Neuronal stem cell (in vitro differentiated cells): ENCODE measurements around the gene CTTNBP2NL.
"Not testable (repeated sequence)": the region's sequence is repeated elsewhere in the genome, so short reads cannot be mapped to it uniquely, and the experiment has no call there.

ENCODE experiments used
- DNase-seq: peaks from one replicate; pipeline ENCODE4 v3.0.0-alpha.2; 2013; ENCODE audit warnings: low spot score
- H2AFZ ChIP-seq: one replicate; pipeline ENCODE4 v1.6.1; 2013; ENCODE audit warnings: mild to moderate bottlenecking, low read length, inconsistent platforms
- H2AK5ac ChIP-seq: 2 replicates; pipeline ENCODE4 v1.6.1; 2013; ENCODE audit warnings: low read depth, mild to moderate bottlenecking, inconsistent platforms, low read length, moderate library complexity, mixed read lengths
- H2BK120ac ChIP-seq: 2 replicates; pipeline ENCODE4 v1.6.1; 2013; ENCODE audit warnings: low read depth, mild to moderate bottlenecking, inconsistent platforms, low read length, moderate library complexity, mixed read lengths
- H2BK12ac ChIP-seq: one replicate; pipeline ENCODE4 v1.6.1; 2013; ENCODE audit warnings: low read length, inconsistent platforms
- H2BK15ac ChIP-seq: 2 replicates; pipeline ENCODE4 v1.6.1; 2013; ENCODE audit warnings: mild to moderate bottlenecking, low read length, inconsistent platforms, mixed read lengths
- H2BK5ac ChIP-seq: one replicate; pipeline ENCODE4 v1.6.1; 2013; ENCODE audit warnings: inconsistent platforms, mild to moderate bottlenecking, low read length, moderate library complexity
- H3K14ac ChIP-seq: one replicate; pipeline ENCODE4 v1.6.1; 2013; ENCODE audit warnings: low read length, inconsistent platforms
- H3K18ac ChIP-seq: 2 replicates; pipeline ENCODE4 v1.6.1; 2013; ENCODE audit warnings: low read length, inconsistent platforms
- H3K23ac ChIP-seq: 2 replicates; pipeline ENCODE4 v1.6.1; 2013; ENCODE audit warnings: low read depth, mild to moderate bottlenecking, mixed read lengths, low read length, inconsistent platforms; ENCODE audit not compliant: poor library complexity
- H3K27ac ChIP-seq: replicated peaks from 3 replicates; pipeline ENCODE4 v1.5.1; 2013; ENCODE audit warnings: low read length, inconsistent platforms
- H3K27me3 ChIP-seq, 3 experiments: 2 replicates each; pipeline ENCODE4 v1.6.1; 2013; ENCODE audit warnings: low read length in 3 of 3, mild to moderate bottlenecking in 2 of 3, inconsistent platforms in 1 of 3, low read depth in 1 of 3, mixed read lengths in 1 of 3, moderate library complexity in 1 of 3; ENCODE audit not compliant: control insufficient read depth in 3 of 3, insufficient read depth in 3 of 3
- H3K36me3 ChIP-seq, 2 donors: replicated peaks in 1 of 2; 2 replicates each; pipeline ENCODE4 v1.6.1; 2013; ENCODE audit warnings: low read length in 2 of 2; ENCODE audit not compliant: control insufficient read depth in 2 of 2, insufficient read depth in 2 of 2
- H3K4ac ChIP-seq: 2 replicates; pipeline ENCODE4 v1.6.1; 2013; ENCODE audit warnings: inconsistent platforms, mild to moderate bottlenecking, low read length, moderate library complexity
- H3K4me1 ChIP-seq, 2 donors: 1 replicate in 1 of 2; 2 replicates in 1 of 2; pipeline ENCODE4 v1.6.1; 2013; ENCODE audit warnings: low read length in 2 of 2, low read depth in 1 of 2; ENCODE audit not compliant: control insufficient read depth in 2 of 2, insufficient read depth in 1 of 2
- H3K4me2 ChIP-seq: one replicate; pipeline ENCODE4 v1.6.1; 2013; ENCODE audit warnings: mild to moderate bottlenecking, low read length, inconsistent platforms; ENCODE audit not compliant: insufficient read depth, poor library complexity, severe bottlenecking
- H3K4me3 ChIP-seq, 2 donors: 2 replicates each; pipeline ENCODE4 v1.5.1; 2013; ENCODE audit warnings: low read length in 2 of 2, mild to moderate bottlenecking in 2 of 2, inconsistent platforms in 1 of 2, moderate library complexity in 1 of 2
- H3K79me1 ChIP-seq: one replicate; pipeline ENCODE4 v1.6.1; 2013; ENCODE audit warnings: low read depth, mild to moderate bottlenecking, inconsistent platforms, low read length, moderate library complexity
- H3K9ac ChIP-seq: one replicate; pipeline ENCODE4 v1.6.1; 2013; ENCODE audit warnings: mild to moderate bottlenecking, low read depth, low read length, inconsistent platforms; ENCODE audit not compliant: poor library complexity
- H3K9me3 ChIP-seq, 2 donors: replicated peaks in 1 of 2; 2 replicates each; pipeline versions ENCODE3 to v1.6.1; 2013; ENCODE audit warnings: low read length in 2 of 2, mild to moderate bottlenecking in 2 of 2, inconsistent platforms in 1 of 2, low read depth in 1 of 2, mixed read lengths in 1 of 2, moderate library complexity in 1 of 2; ENCODE audit not compliant: control insufficient read depth in 2 of 2, insufficient read depth in 1 of 2
- H4K8ac ChIP-seq: one replicate; pipeline ENCODE4 v1.6.1; 2013; ENCODE audit warnings: low read depth, mild to moderate bottlenecking, inconsistent platforms, low read length, moderate library complexity
- H4K91ac ChIP-seq: one replicate; pipeline ENCODE4 v1.6.1; 2013; ENCODE audit warnings: low read length, low read depth, mild to moderate bottlenecking, inconsistent platforms; ENCODE audit not compliant: poor library complexity
- WGBS, 2 donors: extraction: QIAGEN DNeasy Blood & Tissue Kit; methylation state at CpG; one replicate each; pipeline ENCODE4 v1.1.7; 2013; ENCODE audit warnings: missing lambda C conversion rate in 2 of 2, mixed read lengths in 1 of 2; ENCODE audit not compliant: insufficient read length in 2 of 2, insufficient replicate concordance in 1 of 2; ENCODE audit errors: extremely low coverage in 2 of 2; 5-methylcytosine and 5-hydroxymethylcytosine counted together

Gene CTTNBP2NL

GRCh38 chr1:112466078-112466660 is 70.2 kb downstream of the CTTNBP2NL start:
- Histone ChIP-seq H3K27ac (no peak overlapping the region), H2BK12ac (no peak overlapping the region), H3K4ac (no peak overlapping the region), H3K18ac (no peak overlapping the region), H3K4me3 (peak overlapping the region; percentile 3 to 21), H3K9me3 (no peaks in the 10 kb centered on the region), H3K9ac (no peak overlapping the region), H3K27me3 (no peaks in the 10 kb centered on the region), H2BK15ac (no peak overlapping the region), H2BK120ac (no peak overlapping the region), H4K91ac (no peak overlapping the region), H3K79me1 (no peaks in the 10 kb centered on the region), H2AK5ac (no peak overlapping the region), H3K23ac (no peak overlapping the region), H2AFZ (peak overlapping the region; percentile 90), H3K36me3 (peaks cover 0 to 7% of the 10 kb centered on the region in 2 donors), H3K4me1 (peaks cover 6 to 7% of the 10 kb centered on the region in 2 donors), H2BK5ac (no peak overlapping the region), H3K14ac (no peak overlapping the region), H4K8ac (no peak overlapping the region), H3K4me2 (peak overlapping the region; percentile 30)
- peak; percentile 84 for DNase-seq
- WGBS, 2 donors: no CpG with 5 or more reads among the region's 31 CpGs

GRCh38 chr1:112470324-112470723 is 74.3 kb downstream of the CTTNBP2NL start:
- H3K14ac ChIP-seq, H3K18ac ChIP-seq, H2BK120ac ChIP-seq, H2BK5ac ChIP-seq, H2BK15ac ChIP-seq, H4K8ac ChIP-seq, H3K4me1 ChIP-seq, H3K27me3 ChIP-seq, H3K9me3 ChIP-seq, H3K27ac ChIP-seq, H2AK5ac ChIP-seq, H3K4ac ChIP-seq, H2AFZ ChIP-seq, H4K91ac ChIP-seq, DNase-seq, H3K4me3 ChIP-seq, H3K4me2 ChIP-seq, H3K79me1 ChIP-seq, H2BK12ac ChIP-seq, H3K36me3 ChIP-seq, H3K9ac ChIP-seq: not testable (repeated sequence)
- WGBS, 2 donors: no CpG with 5 or more reads among the region's 7 CpGs
- H3K23ac ChIP-seq: peak overlapping the region; percentile 17

GRCh38 chr1:112470966-112471365 is 75.0 kb downstream of the CTTNBP2NL start:
- Histone ChIP-seq H2BK5ac (no peak overlapping the region), H2BK12ac (no peak overlapping the region), H3K4me3 (no peak overlapping the region), H3K9ac (no peak overlapping the region), H3K9me3 (no peaks in the 10 kb centered on the region), H3K4ac (no peak overlapping the region), H3K14ac (no peak overlapping the region), H3K27me3 (no peaks in the 10 kb centered on the region), H3K23ac (peak overlapping the region; percentile 17), H4K8ac (no peak overlapping the region), H3K4me2 (no peak overlapping the region), H2AFZ (no peak overlapping the region), H2AK5ac (no peak overlapping the region), H3K4me1 (peaks cover under 1 to 4% of the 10 kb centered on the region in 2 donors), H3K79me1 (no peaks in the 10 kb centered on the region), H3K36me3 (no peaks in the 10 kb centered on the region), H2BK120ac (peak overlapping the region; percentile 66), H2BK15ac (no peak overlapping the region), H3K27ac (no peak overlapping the region), H4K91ac (no peak overlapping the region), H3K18ac (peak overlapping the region; percentile 45)
- no CpG with 5 or more reads among the region's 3 CpGs for whole genome bisulfite sequencing, 2 donors
- no peak for DNase-seq

- no peak for DNase-seq
- Histone ChIP-seq H3K9ac (no peak overlapping the region), H2BK12ac (no peak overlapping the region), H2BK120ac (no peak overlapping the region), H3K4me2 (no peak overlapping the region), H3K9me3 (peaks cover 2 to 7% of the 10 kb centered on the region in 2 donors), H3K27ac (no peak overlapping the region), H3K4ac (no peak overlapping the region), H4K91ac (no peak overlapping the region), H4K8ac (no peak overlapping the region), H2BK5ac (no peak overlapping the region), H2BK15ac (no peak overlapping the region), H3K4me1 (no peaks in the 10 kb centered on the region), H3K18ac (no peak overlapping the region), H3K14ac (no peak overlapping the region), H3K36me3 (no peaks in the 10 kb centered on the region), H3K27me3 (no peaks in the 10 kb centered on the region), H2AK5ac (no peak overlapping the region), H3K79me1 (no peaks in the 10 kb centered on the region), H2AFZ (no peak overlapping the region), H3K23ac (no peak overlapping the region), H3K4me3 (no peak overlapping the region)
- no CpG with 5 or more reads among the region's 1 CpG for WGBS, 2 donors
Measured at GRCh38 chr1:112472142-112472541, 76.1 kb downstream of the CTTNBP2NL start.
